Mesenchymal stem cell (in vitro differentiated cells and primary cell): ENCODE results near the gene CYB561A3.

ENCODE experiments used
- DNase-seq: peaks from one replicate; pipeline ENCODE4 v3.0.0-alpha.2; 2013
- H2AFZ ChIP-seq: one replicate; pipeline ENCODE4 v1.6.1; 2013; ENCODE audit warnings: low read depth, mild to moderate bottlenecking, control low read depth, inconsistent platforms, low read length, moderate library complexity
- H2AK5ac ChIP-seq: 2 replicates; pipeline ENCODE4 v1.6.1; 2013; ENCODE audit warnings: low read length, moderate library complexity, mild to moderate bottlenecking, inconsistent platforms; ENCODE audit not compliant: severe bottlenecking
- H2BK120ac ChIP-seq: one replicate; pipeline ENCODE4 v1.6.1; 2013; ENCODE audit warnings: low read depth, mild to moderate bottlenecking, inconsistent platforms, low read length, moderate library complexity
- H2BK12ac ChIP-seq, 2 experiments: one replicate each; pipeline ENCODE4 v1.6.1; 2013; ENCODE audit warnings: inconsistent platforms in 2 of 2, low read length in 2 of 2, mild to moderate bottlenecking in 2 of 2, moderate library complexity in 2 of 2, control low read depth in 1 of 2
- H2BK15ac ChIP-seq: one replicate; pipeline ENCODE4 v1.6.1; 2013; ENCODE audit warnings: mild to moderate bottlenecking, low read depth, inconsistent platforms; ENCODE audit not compliant: poor library complexity, severe bottlenecking
- H2BK5ac ChIP-seq: 2 replicates; pipeline ENCODE4 v1.6.1; 2013; ENCODE audit warnings: low read depth, mild to moderate bottlenecking, low read length, control low read depth, inconsistent platforms; ENCODE audit not compliant: poor library complexity, severe bottlenecking
- H3K14ac ChIP-seq, 2 experiments: one replicate each; pipeline ENCODE4 v1.6.1; 2013; ENCODE audit warnings: inconsistent platforms in 2 of 2, low read length in 2 of 2, control low read depth in 1 of 2, mild to moderate bottlenecking in 1 of 2, moderate library complexity in 1 of 2
- H3K18ac ChIP-seq, 2 experiments: one replicate each; pipeline ENCODE4 v1.6.1; 2013; ENCODE audit warnings: inconsistent platforms in 2 of 2, low read length in 2 of 2, control low read depth in 1 of 2, low read depth in 1 of 2, mild to moderate bottlenecking in 1 of 2
- H3K23ac ChIP-seq, 2 experiments: one replicate each; pipeline ENCODE4 v1.6.1; 2013; ENCODE audit warnings: inconsistent platforms in 2 of 2, low read length in 2 of 2, mild to moderate bottlenecking in 2 of 2, moderate library complexity in 2 of 2, control low read depth in 1 of 2
- H3K27ac ChIP-seq: 2 replicates; pipeline ENCODE4 v1.5.1; 2013; ENCODE audit warnings: mild to moderate bottlenecking, moderate library complexity, low read length, control low read depth, inconsistent platforms; ENCODE audit not compliant: poor library complexity, severe bottlenecking
- H3K27me3 ChIP-seq, 2 experiments: 2 replicates each; pipeline versions ENCODE4 v1.6.1 to v1.7.0; 2013; ENCODE audit warnings: low read length in 2 of 2, mild to moderate bottlenecking in 2 of 2, moderate library complexity in 2 of 2, control low read depth in 1 of 2, inconsistent platforms in 1 of 2; ENCODE audit not compliant: control insufficient read depth in 1 of 2, insufficient read depth in 1 of 2
- H3K36me3 ChIP-seq, 2 experiments: 2 replicates each; pipeline versions ENCODE4 v1.6.1 to v1.7.0; 2013; ENCODE audit warnings: low read length in 2 of 2, control low read depth in 1 of 2, inconsistent platforms in 1 of 2, low read depth in 1 of 2, mild to moderate bottlenecking in 1 of 2; ENCODE audit not compliant: insufficient read depth in 2 of 2, control insufficient read depth in 1 of 2
- H3K4ac ChIP-seq, 2 experiments: one replicate each; pipeline ENCODE4 v1.6.1; 2013; ENCODE audit warnings: inconsistent platforms in 2 of 2, low read length in 2 of 2, mild to moderate bottlenecking in 2 of 2, moderate library complexity in 2 of 2, control low read depth in 1 of 2, low read depth in 1 of 2
- H3K4me1 ChIP-seq: 2 replicates; pipeline ENCODE4 v1.6.1; 2013; ENCODE audit warnings: low read depth, low read length, control low read depth; ENCODE audit not compliant: control insufficient read depth, insufficient read depth
- H3K4me2 ChIP-seq: 2 replicates; pipeline ENCODE4 v1.6.1; 2013; ENCODE audit warnings: low read length, mild to moderate bottlenecking, inconsistent platforms; ENCODE audit not compliant: poor library complexity, severe bottlenecking
- H3K4me3 ChIP-seq, 2 experiments: 2 replicates each; pipeline versions ENCODE4 v1.5.1 to v1.7.0; 2013; ENCODE audit warnings: low read length in 2 of 2, mild to moderate bottlenecking in 2 of 2, control low read depth in 1 of 2, low read depth in 1 of 2; ENCODE audit not compliant: insufficient read depth in 1 of 2
- H3K79me1 ChIP-seq: replicated peaks from 2 replicates; pipeline ENCODE4 v1.6.1; 2013; ENCODE audit warnings: mild to moderate bottlenecking, control low read depth, low read length, inconsistent platforms; ENCODE audit not compliant: poor library complexity, severe bottlenecking
- H3K9ac ChIP-seq: 2 replicates; pipeline ENCODE4 v1.7.0; 2013; ENCODE audit warnings: mild to moderate bottlenecking, low read length, moderate library complexity
- H3K9me3 ChIP-seq: 2 replicates; pipeline ENCODE4 v1.7.0; 2013; ENCODE audit warnings: mild to moderate bottlenecking, low read length; ENCODE audit not compliant: control insufficient read depth
- H4K8ac ChIP-seq: one replicate; pipeline ENCODE4 v1.6.1; 2013; ENCODE audit warnings: inconsistent platforms, mild to moderate bottlenecking, low read length, moderate library complexity
- H4K91ac ChIP-seq: one replicate; pipeline ENCODE4 v1.6.1; 2013; ENCODE audit warnings: mild to moderate bottlenecking, low read length, inconsistent platforms
- WGBS: methylation state at CpG from one replicate; pipeline ENCODE4 v1.1.7; 2013; ENCODE audit warnings: mixed read lengths; 5-methylcytosine and 5-hydroxymethylcytosine counted together

Gene CYB561A3

GRCh38 chr11:61372659-61373420, 11.2 kb upstream of the CYB561A3 start:
- WGBS: 98% methylated on average over 8 of the region's 8 CpGs
- Histone ChIP-seq H4K91ac (no peak overlapping the region), H2BK5ac (no peak overlapping the region), H3K23ac (no peak overlapping the region), H2AFZ (no peak overlapping the region), H3K79me1 (peaks cover 5% of the 10 kb centered on the region), H3K4me2 (no peak overlapping the region), H2BK15ac (no peak overlapping the region), H3K36me3 (peaks cover 31 to 59% of the 10 kb centered on the region in 2 experiments), H3K14ac (no peak overlapping the region), H2BK12ac (no peak overlapping the region), H3K9ac (no peak overlapping the region), H4K8ac (no peak overlapping the region), H3K18ac (no peak overlapping the region), H3K4me3 (no peak overlapping the region), H3K4me1 (peaks cover 2% of the 10 kb centered on the region), H3K9me3 (peaks cover 3% of the 10 kb centered on the region), H3K27ac (no peak overlapping the region), H3K27me3 (no peaks in the 10 kb centered on the region), H2AK5ac (no peak overlapping the region), H3K4ac (no peak overlapping the region), H2BK120ac (no peak overlapping the region)
- DNase-seq: no peak

- H3K27ac ChIP-seq: no peak overlapping the region
- no peaks in the 10 kb centered on the region for H3K27me3 ChIP-seq
- no peak overlapping the region for H3K14ac ChIP-seq
- H2AK5ac ChIP-seq: no peak overlapping the region
- WGBS: 99% methylated on average over 7 of the region's 8 CpGs
- peaks cover 40 to 67% of the 10 kb centered on the region in 2 experiments for H3K36me3 ChIP-seq
- no peak overlapping the region for H4K91ac ChIP-seq
- H3K4me2 ChIP-seq: no peak overlapping the region
- H3K9me3 ChIP-seq: peaks cover 3% of the 10 kb centered on the region
- no peak overlapping the region for H2AFZ ChIP-seq
- H3K18ac ChIP-seq: no peak overlapping the region
- peaks cover 4% of the 10 kb centered on the region for H3K4me1 ChIP-seq
- no peak overlapping the region for H4K8ac ChIP-seq
- no peak for DNase-seq
- peak overlapping the region; percentile 57 for H3K9ac ChIP-seq
- H2BK120ac ChIP-seq: no peak overlapping the region
- peaks cover 15% of the 10 kb centered on the region for H3K79me1 ChIP-seq
- H2BK12ac ChIP-seq: no peak overlapping the region
- peak overlapping the region in 1 of 2 experiments; percentile 14 for H3K4me3 ChIP-seq
- H2BK15ac ChIP-seq: no peak overlapping the region
- no peak overlapping the region for H3K23ac ChIP-seq
- no peak overlapping the region for H2BK5ac ChIP-seq
- no peak overlapping the region for H3K4ac ChIP-seq
Measured at GRCh38 chr11:61370349-61371005, 8.8 kb upstream of the CYB561A3 start.

DNA sequence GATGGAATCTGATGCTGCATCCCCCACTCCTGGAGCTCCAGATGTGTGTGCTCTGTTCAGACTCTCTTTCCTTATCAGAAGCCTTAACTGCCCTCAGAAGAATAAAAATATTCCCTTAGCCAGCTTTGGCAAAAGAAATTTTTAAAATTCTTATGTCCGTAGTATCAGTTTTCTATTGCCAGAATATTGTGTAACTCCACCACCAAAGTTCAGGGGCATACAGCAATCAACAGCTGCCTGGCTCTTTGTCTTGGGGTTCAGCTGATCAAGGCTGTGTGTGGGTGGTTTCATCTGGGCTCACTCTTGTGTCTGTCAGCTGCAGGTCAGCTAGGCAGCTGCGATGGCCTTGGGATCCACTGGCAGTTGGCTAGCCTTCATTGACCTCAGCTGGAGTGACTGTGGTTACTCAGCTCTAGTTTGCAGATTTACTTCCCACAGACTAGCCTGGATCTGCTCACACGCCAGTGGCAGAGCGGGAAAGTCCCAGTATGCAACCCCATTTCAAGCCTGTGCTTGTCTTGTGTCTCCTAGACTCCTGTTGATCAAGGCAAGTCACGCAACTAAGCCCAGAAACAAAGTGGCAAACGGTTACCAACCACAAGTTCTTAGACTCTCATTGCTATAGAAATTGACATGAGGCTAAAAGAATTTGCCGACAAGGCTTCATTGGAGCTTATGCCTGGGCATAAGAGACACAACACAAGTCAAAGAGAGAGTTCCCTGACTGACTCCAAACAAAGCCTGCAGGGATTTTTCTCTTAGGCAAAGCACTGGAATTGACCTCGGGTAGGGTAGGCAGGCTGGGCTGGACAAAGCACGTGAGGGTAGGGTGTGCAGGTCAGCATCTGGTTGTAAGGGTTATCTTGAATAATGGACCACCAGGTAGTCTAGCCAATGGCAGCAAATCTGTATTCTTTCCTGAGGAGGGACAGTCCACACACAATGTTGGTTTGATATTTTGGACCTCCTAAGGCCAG, 8.0 kb upstream of the CYB561A3 start:
- H3K27me3 ChIP-seq: no peaks in the 10 kb centered on the region
- no peak overlapping the region for H2AFZ ChIP-seq
- H3K4me3 ChIP-seq: peak overlapping the region in 1 of 2 experiments; percentile 24
- H3K36me3 ChIP-seq: peaks cover 42 to 66% of the 10 kb centered on the region in 2 experiments
- no peak overlapping the region for H4K8ac ChIP-seq
- no peak overlapping the region for H3K14ac ChIP-seq
- no peak overlapping the region for H3K4me2 ChIP-seq
- H3K9ac ChIP-seq: peak overlapping the region; percentile 57
- H3K4me1 ChIP-seq: peaks cover 4% of the 10 kb centered on the region
- peak overlapping the region; percentile 4 for H3K27ac ChIP-seq
- H2BK12ac ChIP-seq: no peak overlapping the region
- WGBS: 98% methylated on average over 9 of the region's 9 CpGs
- H3K79me1 ChIP-seq: peaks cover 15% of the 10 kb centered on the region
- no peak overlapping the region for H2BK15ac ChIP-seq
- peak; percentile 63 for DNase-seq
- H3K9me3 ChIP-seq: no peaks in the 10 kb centered on the region
- H3K23ac ChIP-seq: no peak overlapping the region
- H3K4ac ChIP-seq: no peak overlapping the region
- no peak overlapping the region for H4K91ac ChIP-seq
- no peak overlapping the region for H2AK5ac ChIP-seq
- no peak overlapping the region for H2BK5ac ChIP-seq
- H2BK120ac ChIP-seq: no peak overlapping the region
- no peak overlapping the region for H3K18ac ChIP-seq
